Activated CD4-positive, alpha-beta T cell treated with anti-CD3 and anti-CD28 coated beads, Interleukin-2, amount 50 U/mL, for 48 hours (primary cell): ENCODE results near the gene EFCAB13.
"Not testable (repeated sequence)": the region's sequence is repeated elsewhere in the genome, so short reads cannot be mapped to it uniquely, and the experiment has no call there.

Source experiments
- DNase-seq, 2 experiments: peaks; one replicate each; pipeline ENCODE4 v3.0.0-alpha.2; 2020

The EFCAB13 gene

DNA sequence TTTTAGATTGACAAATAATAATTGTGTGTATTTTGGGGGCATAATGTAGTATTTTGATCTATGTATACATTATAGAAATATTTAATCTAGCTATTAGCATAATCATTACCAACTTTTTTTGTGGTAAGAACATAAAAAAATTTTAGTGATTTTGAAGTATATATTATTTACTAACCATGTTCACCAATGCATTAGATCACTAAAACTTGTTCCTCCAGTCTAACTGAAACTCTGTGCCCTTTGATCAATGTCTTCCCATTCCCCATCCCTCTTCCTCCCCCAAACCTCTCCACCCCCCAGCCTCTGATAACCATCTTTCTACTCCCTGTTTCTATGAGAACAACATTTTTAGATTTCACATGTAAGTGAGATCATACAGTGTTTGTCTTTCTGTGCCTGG is 8.5 kb downstream of the EFCAB13 start:
- DNase-seq: no peak

DNA sequence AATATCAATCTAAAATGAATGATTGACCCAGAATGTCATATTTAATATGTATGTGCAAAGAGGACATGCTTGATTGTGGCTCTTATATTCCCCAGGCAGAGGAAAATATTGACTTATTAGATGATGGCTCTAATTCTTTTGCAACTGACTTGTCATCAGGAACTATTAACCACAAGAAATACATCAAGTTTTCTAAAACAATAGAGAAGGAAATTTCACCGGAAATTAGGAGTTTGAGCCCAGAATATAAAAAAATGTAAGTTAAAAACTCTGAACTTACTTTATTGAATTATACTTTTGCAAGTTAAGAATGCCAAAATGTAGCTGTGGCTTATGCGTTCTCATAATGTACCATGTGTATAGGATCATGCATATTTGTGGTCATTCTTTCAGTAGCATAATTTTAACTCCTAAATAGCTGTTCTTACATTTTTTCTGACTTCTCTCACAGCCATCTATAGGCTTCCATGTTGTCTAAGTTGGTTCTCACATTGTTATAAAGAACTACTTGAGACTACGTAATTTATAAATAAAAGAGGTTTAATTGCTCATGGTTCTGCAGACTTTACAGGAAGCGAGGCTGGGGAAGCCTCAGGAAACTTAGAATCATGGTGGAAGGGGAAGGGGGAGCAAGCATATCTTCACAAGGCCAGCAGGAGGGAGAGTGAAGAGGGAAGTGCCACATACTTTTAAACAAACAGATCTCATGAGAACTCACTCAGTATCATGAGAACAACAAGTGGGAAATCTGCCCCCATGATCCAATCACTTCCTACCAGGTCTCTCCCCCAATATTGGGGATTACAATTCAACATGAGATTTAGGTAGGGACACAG is 11.6 kb downstream of the EFCAB13 start:
- DNase-seq: no peak

DNA sequence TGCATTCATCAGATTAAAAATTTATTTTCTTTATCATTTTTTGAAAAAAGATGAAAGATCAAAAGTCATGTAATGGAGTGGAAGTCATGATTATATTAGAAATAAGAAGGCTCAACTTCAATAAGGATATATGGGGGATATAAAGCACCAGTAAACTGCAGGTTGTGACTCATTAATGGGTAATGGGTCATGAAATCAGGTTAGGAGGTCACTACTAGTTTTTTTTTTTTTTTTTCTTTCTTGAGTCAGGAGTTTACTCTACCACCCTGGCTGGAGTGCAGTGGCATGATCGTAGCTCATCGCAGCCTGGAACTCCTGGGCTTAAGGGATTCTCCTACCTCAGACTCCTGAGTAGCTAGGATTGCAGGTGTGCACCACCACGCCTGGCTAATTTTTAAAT is 14.3 kb downstream of the EFCAB13 start:
- DNase-seq: no peak

DNA sequence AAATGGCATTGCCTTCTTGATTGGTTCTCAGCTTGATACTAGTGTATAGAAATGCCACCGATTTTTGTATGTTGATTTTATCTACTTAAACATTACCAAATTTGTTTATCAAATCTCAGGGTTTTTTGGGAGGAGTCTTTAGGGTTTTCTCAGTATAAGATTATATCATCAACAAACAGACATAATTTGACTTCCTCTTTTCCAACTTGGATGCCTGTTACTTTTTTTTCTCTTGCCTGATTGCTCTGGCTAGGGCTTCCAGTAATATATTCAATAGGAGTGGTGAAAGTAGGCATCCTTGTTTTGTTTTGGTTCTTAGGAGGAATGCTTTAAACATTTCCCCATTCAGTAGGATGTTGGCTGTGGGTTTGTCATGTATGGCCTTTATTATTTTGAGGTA is 29.1 kb downstream of the EFCAB13 start:
- no peak for DNase-seq

DNA sequence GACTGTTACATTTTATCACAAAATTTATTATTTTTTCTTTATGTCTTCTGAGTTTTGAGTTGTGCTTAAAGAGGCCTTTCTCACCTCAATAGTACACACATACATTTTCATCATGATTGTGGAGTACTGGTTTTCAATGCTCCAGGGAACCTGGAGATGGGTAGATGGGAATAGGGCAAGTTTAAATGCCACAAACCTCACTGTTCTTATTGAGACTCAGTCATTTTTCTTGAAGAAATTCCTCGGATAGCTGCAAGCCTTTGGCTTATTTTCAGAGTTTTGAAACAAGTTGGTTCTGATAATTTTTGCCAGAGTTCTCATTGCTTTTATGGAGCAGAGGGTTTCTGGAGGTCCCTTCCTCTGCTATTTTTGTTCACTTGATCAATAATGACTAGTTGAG is 34.9 kb downstream of the EFCAB13 start:
- no peak for DNase-seq

DNA sequence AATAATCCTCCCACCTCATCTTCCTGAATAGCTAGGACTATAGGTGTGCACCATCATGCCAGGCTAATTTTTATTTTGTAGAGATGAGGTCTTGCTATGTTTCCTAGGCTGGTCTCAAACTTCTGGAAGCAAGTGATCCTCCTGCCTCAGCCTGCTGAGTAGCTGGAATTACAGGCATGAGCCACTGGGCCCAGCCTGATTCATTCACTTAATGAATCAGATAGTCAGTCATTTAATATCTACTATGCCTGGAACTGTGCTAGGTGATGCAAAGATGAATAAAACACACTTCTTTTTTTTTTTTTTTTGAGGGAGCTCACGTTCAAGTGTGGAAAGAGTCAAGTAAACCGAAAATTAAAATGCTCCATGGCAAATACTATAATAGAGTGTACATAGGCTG is 39.4 kb downstream of the EFCAB13 start:
- DNase-seq: no peak

DNA sequence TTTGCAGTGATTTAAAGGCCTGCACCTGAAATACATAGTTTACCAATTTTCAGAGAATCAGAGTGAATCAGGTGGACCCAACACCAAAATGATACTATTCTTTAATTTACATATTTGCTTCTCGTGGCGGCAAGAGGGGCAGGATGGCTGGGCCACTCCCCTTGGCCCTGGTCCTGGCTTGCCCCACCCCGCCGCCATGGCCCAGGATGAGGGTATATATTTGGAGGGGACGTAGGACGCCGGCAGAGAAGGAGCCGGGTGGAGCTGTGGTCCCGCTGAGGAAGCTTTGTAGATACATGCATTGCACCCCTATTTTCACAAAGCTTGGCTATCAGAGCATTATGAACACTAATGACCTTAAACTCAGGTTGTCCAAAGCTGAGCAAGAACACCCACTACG is 43.5 kb downstream of the EFCAB13 start:
- no peak for DNase-seq

DNA sequence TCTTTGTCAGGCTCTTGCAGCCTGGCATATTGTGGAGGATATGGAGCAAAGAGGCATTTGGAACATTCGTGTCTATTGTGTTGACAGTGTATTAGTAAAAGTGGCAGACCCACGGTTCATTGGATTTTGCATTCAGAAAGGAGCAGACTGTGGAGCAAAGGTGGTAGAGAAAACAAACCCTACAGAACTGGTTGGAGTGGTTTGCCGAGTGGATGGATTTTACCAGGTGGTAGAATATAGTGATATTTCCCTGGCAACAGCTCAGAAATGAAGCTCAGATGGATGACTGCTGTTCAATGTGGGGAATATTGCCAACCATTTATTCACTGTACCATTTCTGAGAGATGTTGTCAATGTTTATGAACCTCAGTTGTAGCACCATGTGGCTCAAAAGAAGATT is 44.5 kb downstream of the EFCAB13 start:
- no peak for DNase-seq

DNA sequence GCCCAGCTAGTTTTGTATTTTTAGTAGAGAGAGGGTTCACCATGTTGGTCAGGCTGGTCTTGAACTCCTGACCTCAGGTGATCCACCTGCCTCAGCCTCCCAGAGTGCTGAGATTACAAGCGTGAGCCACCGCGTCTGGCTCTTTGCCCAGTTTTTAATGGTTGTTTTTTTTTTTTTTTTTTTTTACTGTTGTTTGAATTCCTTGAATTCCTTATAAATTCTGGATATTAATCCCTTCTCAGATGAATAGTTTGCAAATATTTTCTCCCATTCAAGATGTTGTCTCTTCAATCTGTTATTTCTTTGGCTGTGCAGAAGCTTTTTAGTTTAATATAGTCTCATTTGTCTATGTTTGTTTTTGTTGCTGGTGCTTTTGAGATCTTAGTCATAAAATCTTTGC is 47.1 kb downstream of the EFCAB13 start:
- DNase-seq: not testable (repeated sequence)

DNA sequence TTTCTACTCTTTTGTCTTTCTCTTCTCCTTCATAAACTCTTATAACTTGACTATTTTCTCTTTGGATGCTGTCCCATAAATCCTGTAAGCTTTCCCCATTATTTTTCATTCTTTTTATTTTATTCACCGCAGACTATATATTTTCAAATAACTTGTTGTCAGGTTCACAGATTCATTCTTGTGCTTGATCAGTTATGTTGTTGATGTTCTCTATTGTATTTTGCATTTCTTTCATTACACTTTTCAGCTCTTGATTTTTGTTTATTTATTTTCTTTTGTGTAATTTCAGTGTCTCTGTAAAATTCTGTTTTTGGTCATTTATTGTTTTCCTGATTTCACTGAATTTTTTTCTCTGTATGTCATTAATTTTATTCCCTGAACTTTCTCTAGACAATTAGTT is 49.2 kb downstream of the EFCAB13 start:
- DNase-seq: no peak

DNA sequence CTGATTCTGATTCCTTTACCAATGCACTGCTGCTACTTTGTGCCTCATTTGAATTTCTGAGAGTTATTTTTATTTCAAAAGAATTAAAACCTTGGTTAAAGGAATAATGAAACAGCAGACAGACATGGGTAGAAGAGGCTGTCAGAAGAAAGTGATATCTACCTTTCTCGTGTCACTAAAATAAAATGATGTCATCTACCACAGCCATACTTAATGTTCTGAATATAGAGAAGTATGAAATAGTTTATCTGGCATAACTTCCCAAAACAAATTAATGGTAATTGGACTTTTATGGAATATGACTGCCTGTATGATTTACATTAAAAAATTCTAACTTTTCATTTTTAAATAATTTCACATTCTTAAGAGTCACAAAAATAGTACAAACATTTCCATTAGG is 52.5 kb downstream of the EFCAB13 start:
- no peak for DNase-seq

DNA sequence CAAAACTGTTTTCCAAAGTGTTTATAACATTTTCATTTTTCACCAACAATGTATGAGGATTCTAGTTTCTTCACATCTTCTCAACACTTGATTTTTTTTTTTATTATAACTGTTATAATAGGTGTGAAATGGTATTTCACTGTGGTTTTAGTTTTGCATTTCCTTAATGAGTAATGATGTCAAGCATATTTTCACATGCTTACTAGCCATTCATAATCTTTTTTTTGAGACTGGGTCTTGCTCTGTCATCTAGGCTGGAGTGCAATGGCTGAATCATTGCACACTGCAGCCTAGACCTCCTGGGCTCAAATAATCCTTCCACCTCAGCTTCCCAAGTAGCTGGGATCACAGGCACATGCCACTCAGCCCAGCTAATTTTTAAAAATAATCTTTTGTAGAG is 65.1 kb downstream of the EFCAB13 start:
- DNase-seq: no peak

DNA sequence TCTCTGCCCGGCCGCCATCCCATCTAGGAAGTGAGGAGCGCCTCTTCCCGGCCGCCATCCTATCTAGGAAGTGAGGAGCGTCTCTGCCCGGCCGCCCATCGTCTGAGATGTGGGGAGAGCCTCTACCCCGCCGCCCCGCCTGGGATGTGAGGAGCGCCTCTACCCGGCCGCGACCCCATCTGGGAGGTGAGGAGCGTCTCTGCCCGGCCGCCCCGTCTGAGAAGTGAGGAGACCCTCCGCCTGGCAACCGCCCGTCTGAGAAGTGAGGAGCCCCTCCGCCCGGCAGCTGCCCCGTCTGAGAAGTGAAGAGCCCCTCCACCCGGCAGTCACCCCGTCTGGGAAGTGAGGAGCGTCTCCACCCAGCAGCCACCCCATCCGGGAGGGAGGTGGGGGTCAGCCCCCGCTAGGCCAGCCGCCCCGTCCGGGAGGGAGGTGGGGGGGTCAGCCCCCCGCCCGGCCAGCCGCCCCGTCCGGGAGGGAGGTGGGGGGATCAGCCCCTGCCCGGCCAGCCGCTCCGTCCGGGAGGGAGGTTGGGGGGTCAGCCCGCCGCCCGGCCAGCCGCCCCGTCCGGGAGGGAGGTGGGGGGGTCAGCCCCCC is 73.9 kb downstream of the EFCAB13 start:
- DNase-seq: not testable (repeated sequence)

DNA sequence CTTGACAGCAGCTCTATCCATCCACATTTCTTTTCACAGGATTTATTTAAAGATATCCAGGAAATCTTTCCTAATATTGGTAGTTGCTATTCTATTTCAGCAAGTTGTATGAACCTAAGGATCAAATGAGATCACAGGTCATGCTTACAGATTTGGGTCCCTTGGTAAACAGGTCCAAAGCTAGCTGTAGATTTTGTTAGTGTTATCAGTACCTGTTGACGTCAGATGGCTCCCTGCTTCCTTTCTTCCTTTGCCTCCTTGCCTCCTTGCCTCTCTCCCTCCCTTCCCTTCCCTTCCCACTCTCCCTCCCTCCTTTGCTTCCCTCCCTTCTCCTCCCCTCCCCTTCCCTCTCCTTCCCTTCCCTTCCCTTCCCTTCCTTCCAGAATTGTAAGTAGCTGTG is 76.6 kb downstream of the EFCAB13 start:
- no peak for DNase-seq

DNA sequence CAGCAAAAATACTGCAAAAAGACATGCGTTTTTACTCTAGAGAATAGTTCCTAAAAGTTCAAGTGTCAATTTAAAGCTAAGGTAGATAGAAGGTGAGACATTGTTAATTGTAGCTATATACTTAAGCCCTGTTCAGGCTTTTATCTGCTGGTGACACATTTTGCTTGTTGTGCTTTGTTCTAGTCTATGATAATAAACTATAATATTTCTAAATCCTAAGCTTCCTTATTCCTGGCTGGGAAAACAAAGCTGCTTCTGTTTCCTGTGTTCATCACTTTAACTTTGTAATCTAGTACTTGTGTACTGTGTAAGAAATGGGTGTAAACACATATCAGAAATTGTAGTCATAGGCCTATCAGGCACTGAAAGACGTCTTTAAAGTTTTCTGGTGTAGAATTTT is 77.3 kb downstream of the EFCAB13 start:
- DNase-seq: no peak

DNA sequence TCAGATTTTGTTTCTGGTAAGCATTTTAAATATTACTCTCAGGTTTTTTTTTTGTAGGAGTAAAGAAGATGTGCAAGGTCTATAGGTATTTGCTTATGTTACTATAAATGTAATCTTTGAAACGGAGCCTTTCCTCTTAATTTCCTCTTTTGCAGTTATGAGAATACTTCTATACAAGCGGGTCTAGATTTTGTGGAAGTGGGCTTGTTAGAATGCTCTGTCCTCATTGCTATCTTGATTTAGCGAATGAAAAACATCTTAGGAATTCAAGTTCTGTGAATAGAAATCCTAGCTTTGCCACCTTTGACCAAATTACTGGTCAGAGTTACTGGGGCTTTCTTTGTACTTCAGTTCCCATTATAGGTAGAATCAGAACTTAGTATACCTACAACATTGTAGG is 80.3 kb downstream of the EFCAB13 start:
- DNase-seq: no peak

DNA sequence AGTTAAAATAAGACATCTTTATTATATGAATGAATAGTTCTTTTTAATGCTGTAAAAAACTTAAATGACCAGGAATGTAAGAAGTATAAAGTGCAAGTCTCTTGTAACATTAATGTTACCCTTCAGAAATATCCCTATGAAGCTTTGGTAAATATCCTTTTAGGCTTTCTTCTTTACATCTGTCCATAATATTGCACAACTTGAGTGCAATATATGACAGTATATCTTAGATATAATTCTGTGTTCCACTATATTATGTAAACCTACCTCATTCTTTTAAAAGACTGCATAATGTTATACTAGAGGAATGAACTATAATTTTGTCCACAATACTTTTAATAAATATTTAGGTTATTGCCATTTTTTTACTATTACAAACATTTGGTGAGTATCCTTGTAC is 81.1 kb downstream of the EFCAB13 start:
- DNase-seq: no peak

DNA sequence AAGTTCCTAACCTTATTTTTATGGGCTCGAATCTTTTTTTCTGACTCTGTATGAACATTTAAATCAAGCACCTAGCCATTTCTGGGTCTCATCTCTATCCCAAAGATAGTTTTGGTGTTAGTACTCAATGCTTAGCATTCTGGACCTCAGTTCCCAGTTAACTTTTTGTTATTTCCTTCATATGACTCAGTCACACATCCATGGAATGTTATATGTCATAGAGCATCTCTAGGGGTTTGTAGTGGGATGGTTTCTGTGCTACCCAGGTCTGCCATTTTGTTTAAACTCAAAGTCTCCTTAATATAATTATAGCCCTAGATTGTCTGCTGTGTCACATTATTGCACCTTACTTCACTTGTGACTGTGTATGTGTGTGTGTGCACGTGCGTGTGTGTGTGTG is 90.1 kb downstream of the EFCAB13 start:
- no peak for DNase-seq

DNA sequence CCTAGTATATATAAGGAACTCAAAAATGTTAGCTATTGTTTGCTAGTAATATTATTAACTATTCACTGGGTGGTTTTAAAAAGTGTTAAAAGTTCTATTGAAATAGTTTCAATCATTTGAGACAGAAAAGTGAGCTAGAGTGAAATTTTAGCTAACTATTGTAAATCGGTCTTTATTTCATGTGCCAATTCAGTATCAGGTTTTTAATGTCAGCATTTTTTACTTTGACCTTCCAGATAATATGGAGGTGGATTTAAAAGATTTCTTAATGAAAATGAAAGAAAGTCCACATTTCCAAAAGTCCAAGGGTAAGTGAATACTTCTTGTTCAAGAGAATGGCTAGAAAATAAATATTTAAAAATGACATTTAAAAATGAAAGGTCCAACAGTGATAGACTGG is 90.9 kb downstream of the EFCAB13 start:
- no peak for DNase-seq

DNA sequence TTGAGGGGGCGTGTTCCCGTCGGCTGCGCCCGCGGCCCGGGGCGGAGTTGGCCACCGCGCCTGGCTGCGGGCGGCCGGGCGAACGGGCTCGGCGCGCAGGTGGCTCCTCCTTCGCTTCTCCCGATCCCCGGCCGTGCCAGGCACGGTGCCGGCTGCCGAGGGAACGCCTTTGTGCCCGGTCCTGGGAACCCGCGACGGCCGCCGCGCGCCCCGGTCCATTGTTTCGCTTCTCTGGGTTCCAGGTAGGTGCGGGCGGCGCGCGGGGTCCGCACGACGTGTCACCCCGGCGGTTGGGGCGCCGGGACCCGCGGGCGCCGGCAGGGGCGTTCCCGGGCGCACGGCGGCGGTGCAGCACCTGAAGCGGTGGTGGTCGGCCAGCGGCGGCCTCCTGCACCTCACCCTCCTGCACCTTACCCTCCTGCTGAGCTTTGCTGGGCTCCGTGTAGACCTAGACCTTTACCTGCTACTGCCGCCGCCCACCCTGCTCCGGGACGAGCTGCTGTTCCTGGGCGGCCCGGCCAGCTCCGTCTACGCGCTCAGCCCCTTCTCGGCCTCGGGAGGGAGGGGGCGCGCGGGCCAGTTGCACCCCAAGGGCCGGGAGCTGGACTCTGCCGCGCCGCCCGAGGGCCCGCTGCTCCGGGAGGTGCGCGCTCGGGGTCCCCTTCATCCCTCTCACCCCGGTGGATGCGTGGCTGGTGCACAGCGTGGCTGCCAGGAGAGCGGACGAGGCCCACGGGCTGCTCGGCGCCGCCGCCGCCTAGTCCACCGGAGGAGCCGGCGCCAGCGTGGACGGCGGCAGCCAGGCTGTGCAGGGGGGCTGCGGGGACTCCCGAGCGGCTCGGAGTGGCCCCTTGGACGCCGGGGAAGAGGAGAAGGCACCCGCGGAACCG is 99.9 kb downstream of the EFCAB13 start:
- peak; percentile 2 to 8 for DNase-seq

DNA sequence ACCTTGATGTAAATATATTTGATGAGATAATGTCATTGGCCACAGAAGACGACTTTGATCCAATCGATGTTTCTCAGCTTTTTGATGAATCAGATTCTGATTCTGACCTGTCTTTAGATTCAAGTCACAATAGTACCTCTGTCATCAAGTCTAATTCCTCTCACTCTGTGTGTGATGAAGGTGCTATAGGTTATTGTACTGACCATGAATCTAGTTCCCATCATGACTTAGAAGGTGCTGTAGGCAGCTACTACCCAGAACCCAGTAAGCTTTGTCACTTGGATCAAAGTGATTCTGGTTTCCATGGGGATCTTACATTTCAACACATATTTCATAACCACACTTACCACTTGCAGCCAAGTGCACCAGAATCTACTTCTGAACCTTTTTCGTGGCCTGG is 101.5 kb downstream of the EFCAB13 start:
- not testable (repeated sequence) for DNase-seq

DNA sequence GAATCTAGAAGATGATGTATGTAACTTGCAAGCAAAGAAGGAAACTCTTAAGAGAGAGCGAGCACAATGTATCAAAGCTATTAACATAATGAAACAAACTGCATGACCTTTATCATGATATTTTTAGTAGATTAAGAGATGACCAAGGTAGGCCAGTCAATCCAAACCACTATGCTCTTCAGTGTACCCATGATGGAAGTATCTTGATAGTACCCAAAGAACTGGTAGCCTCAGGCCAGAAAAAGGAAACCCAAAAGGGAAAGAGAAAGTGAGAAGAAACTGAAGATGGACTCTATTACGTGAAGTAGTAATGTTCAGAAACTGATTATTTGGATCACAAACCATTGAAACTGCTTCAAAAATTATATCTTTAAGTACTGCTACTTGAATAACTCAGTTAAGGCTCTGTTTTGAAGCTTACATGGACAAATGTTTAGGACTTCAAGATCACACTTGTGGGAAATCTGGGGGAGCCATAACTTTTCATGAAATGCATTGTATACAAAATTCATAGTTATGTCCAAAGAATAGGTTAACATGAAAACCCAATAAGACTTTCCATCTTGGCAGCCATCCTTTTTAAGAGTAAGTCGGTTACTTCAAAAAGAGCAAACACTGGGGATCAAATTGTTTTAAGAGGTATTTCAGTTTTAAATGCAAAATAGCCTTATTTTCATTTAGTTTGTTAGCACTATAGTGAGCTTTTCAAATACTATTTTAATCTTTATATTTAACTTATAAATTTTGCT is 102.3 kb downstream of the EFCAB13 start:
- DNase-seq: not testable (repeated sequence)

DNA sequence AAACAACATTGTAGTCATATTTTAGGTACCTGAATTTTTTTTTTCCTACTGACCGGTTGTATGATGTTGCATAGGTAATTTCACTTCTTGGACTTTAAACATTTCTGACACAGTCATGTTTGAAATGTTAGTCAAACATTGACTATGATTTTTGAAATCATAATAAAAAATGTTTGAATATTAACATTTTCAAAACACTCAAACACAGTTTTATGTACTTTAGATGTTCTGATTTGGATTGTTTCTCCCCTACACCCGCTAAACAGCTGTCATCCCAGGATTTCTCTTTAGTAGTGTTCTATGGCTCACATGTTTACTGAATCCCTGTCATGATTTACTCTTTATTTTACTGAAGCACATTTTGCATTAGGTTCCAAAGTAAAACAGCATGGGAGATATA is 104.2 kb downstream of the EFCAB13 start:
- no peak for DNase-seq
